ENCODE measurements around the gene MTRF1L. TPM values are rescaled to one million over a fixed set of nuclear protein-coding genes. Genes with fewer than 3 reads are reported as not detected.

Gene MTRF1L
- total and polyA plus RNA-seq, 2 donors (not counting 1 experiment from before 2014, with no cell fraction given), result 9.8 to 24.0 TPM

GRCh38 chr6:152979116-152979515 lies 23.4 kb downstream of the MTRF1L start:
- Mint-ChIP-seq H3K9me3 (ENCODE audit: insufficient read depth) (no peaks in the 10 kb centered on the region), H3K4me1 (peaks cover 48% of the 10 kb centered on the region), H3K4me3 (no peak overlapping the region), H3K27me3 (no peaks in the 10 kb centered on the region), H3K27ac (no peak overlapping the region)
- H3K4me3 ChIP-seq (ENCODE audit: control extremely low read depth in 1 of 5, extremely low read depth in 1 of 5, insufficient read depth in 1 of 5, low read depth in 2 of 5, low read length in 4 of 5), result no peak overlapping the region
- H2AFZ ChIP-seq (ENCODE audit: insufficient read depth, low read depth, low read length, poor library complexity, severe bottlenecking), result no peak overlapping the region
- ChIA-PET POLR2A (no interaction called here), CTCF (no interaction called here)
- H3K9me3 ChIP-seq (ENCODE audit: control extremely low read depth in 1 of 3, control insufficient read depth in 2 of 3, insufficient read depth in 1 of 3, low read length in 2 of 3), result no peaks in the 10 kb centered on the region
- H3K4me2 ChIP-seq (replicated peaks; ENCODE audit: low read depth, low read length, poor library complexity, severe bottlenecking), result no peak overlapping the region
- H3K4me1 ChIP-seq (ENCODE audit: control insufficient read depth in 2 of 2, insufficient read depth in 2 of 2, low read length in 2 of 2), result peaks cover 16 to 28% of the 10 kb centered on the region in 2 donors
- H3K27me3 ChIP-seq (replicated peaks in 1 of 4; ENCODE audit: control extremely low read depth in 1 of 4, control insufficient read depth in 3 of 4, insufficient read depth in 4 of 4, low read length in 3 of 4), result no peaks in the 10 kb centered on the region
- intact Hi-C loops (cut with micrococcal nuclease), result no loop called here
- no peak overlapping the region for H3K27ac ChIP-seq (ENCODE audit: low read length in 2 of 2)
- peaks cover 2 to 12% of the 10 kb centered on the region in 2 experiments for H3K36me3 ChIP-seq (replicated peaks in 1 of 2; ENCODE audit: control extremely low read depth in 1 of 2, control insufficient read depth in 1 of 2, extremely low read depth in 1 of 2, insufficient read depth in 2 of 2, low read length in 1 of 2)
- ATAC-seq (ENCODE audit: low read depth), result no peak
- DNase-seq, result no peak
- H3K79me2 ChIP-seq (ENCODE audit: control insufficient read depth, insufficient read depth, low read length), result peaks cover 78% of the 10 kb centered on the region
- H4K20me1 ChIP-seq (ENCODE audit: control insufficient read depth, insufficient read depth, low read length, poor library complexity, severe bottlenecking), result peaks cover 29% of the 10 kb centered on the region
- no CpG with 5 or more reads among the region's 1 CpG for WGBS (ENCODE audit: insufficient coverage)
- no peak for TF ChIP-seq CTCF (IDR thresholded peaks at IDR 0.05)
- TF ChIP-seq EZH2 (IDR thresholded peaks at IDR 0.05; ENCODE audit: borderline replicate concordance, insufficient read depth, low read depth, low read length, poor library complexity, severe bottlenecking), result no peak
- no peak overlapping the region for H3K9ac ChIP-seq (ENCODE audit: low read length)

GRCh38 chr6:152978058-152978457 lies 24.5 kb downstream of the MTRF1L start:
- no peak for TF ChIP-seq CTCF (IDR thresholded peaks at IDR 0.05)
- TF ChIP-seq EZH2 (IDR thresholded peaks at IDR 0.05; ENCODE audit: borderline replicate concordance, insufficient read depth, low read depth, low read length, poor library complexity, severe bottlenecking), result no peak
- DNase-seq, result no peak
- peaks cover 73% of the 10 kb centered on the region for H3K79me2 ChIP-seq (ENCODE audit: control insufficient read depth, insufficient read depth, low read length)
- ChIA-PET POLR2A (interaction anchor here (0.6 kb wide), 1 partner anchor 125 kb away, joined by 4 read pairs; no protein-coding TSS in a partner anchor), CTCF (no interaction called here)
- H3K27me3 ChIP-seq (replicated peaks in 1 of 4; ENCODE audit: control extremely low read depth in 1 of 4, control insufficient read depth in 3 of 4, insufficient read depth in 4 of 4, low read length in 3 of 4), result no peaks in the 10 kb centered on the region
- no peak for ATAC-seq (ENCODE audit: low read depth)
- Mint-ChIP-seq H3K27ac (no peak overlapping the region), H3K4me3 (no peak overlapping the region), H3K9me3 (ENCODE audit: insufficient read depth) (no peaks in the 10 kb centered on the region), H3K4me1 (peaks cover 42% of the 10 kb centered on the region), H3K27me3 (no peaks in the 10 kb centered on the region)
- no CpG with 5 or more reads among the region's 3 CpGs for WGBS (ENCODE audit: insufficient coverage)
- H3K27ac ChIP-seq (ENCODE audit: low read length in 2 of 2), result no peak overlapping the region
- H3K4me3 ChIP-seq (ENCODE audit: control extremely low read depth in 1 of 5, extremely low read depth in 1 of 5, insufficient read depth in 1 of 5, low read depth in 2 of 5, low read length in 4 of 5), result no peak overlapping the region
- H3K9ac ChIP-seq (ENCODE audit: low read length), result no peak overlapping the region
- peaks cover 2 to 20% of the 10 kb centered on the region in 2 experiments for H3K36me3 ChIP-seq (replicated peaks in 1 of 2; ENCODE audit: control extremely low read depth in 1 of 2, control insufficient read depth in 1 of 2, extremely low read depth in 1 of 2, insufficient read depth in 2 of 2, low read length in 1 of 2)
- H4K20me1 ChIP-seq (ENCODE audit: control insufficient read depth, insufficient read depth, low read length, poor library complexity, severe bottlenecking), result peaks cover 29% of the 10 kb centered on the region
- no peak overlapping the region for H3K4me2 ChIP-seq (replicated peaks; ENCODE audit: low read depth, low read length, poor library complexity, severe bottlenecking)
- H2AFZ ChIP-seq (ENCODE audit: insufficient read depth, low read depth, low read length, poor library complexity, severe bottlenecking), result no peak overlapping the region
- intact Hi-C loops (cut with micrococcal nuclease), result no loop called here
- H3K9me3 ChIP-seq (ENCODE audit: control extremely low read depth in 1 of 3, control insufficient read depth in 2 of 3, insufficient read depth in 1 of 3, low read length in 2 of 3), result no peaks in the 10 kb centered on the region
- H3K4me1 ChIP-seq (ENCODE audit: control insufficient read depth in 2 of 2, insufficient read depth in 2 of 2, low read length in 2 of 2), result peaks cover 14 to 25% of the 10 kb centered on the region in 2 donors

Data from B cell (primary cell).